Osteocyte (in vitro differentiated cells): Measurements from ENCODE around the gene HOXB4. TPM values are rescaled to one million over a fixed set of nuclear protein-coding genes. Genes with fewer than 3 reads are reported as not detected.

Experiments
- DNase-seq: peaks from one replicate; pipeline ENCODE4 v3.0.0; 2021; ENCODE audit warnings: mixed read lengths; ENCODE audit not compliant: unreplicated experiment; ENCODE audit errors: extremely low spot score
- H3K27ac Mint-ChIP-seq: one replicate; pipeline ENCODE4 v1.8.0; 2021; ENCODE audit warnings: mild to moderate bottlenecking, mixed read lengths; ENCODE audit not compliant: unreplicated experiment
- H3K27me3 Mint-ChIP-seq: one replicate; pipeline ENCODE4 v1.8.0; 2021; ENCODE audit warnings: mixed read lengths; ENCODE audit not compliant: unreplicated experiment
- H3K36me3 Mint-ChIP-seq: one replicate; pipeline ENCODE4 v1.8.0; 2021; ENCODE audit warnings: mixed read lengths; ENCODE audit not compliant: unreplicated experiment
- H3K4me1 Mint-ChIP-seq: one replicate; pipeline ENCODE4 v1.8.0; 2021; ENCODE audit warnings: mixed read lengths; ENCODE audit not compliant: unreplicated experiment
- H3K4me3 Mint-ChIP-seq: one replicate; pipeline ENCODE4 v1.8.0; 2021; ENCODE audit warnings: mild to moderate bottlenecking, moderate library complexity, mixed read lengths; ENCODE audit not compliant: unreplicated experiment
- H3K9me3 Mint-ChIP-seq: one replicate; pipeline ENCODE4 v1.8.0; 2021; ENCODE audit warnings: mixed read lengths; ENCODE audit not compliant: unreplicated experiment
- total RNA-seq: library from RNA; stranded (reverse); gene quantifications from 2 replicates; pipeline ENCODE4 v1.2.1, GENCODE V29; 2021
- TF ChIP-seq, protein P1 (sequence below): fragments of 200-600 bp; sonication (generic); IDR thresholded peaks from 2 replicates; pipeline ENCODE4 v1.5.0; 2021; ENCODE audit warnings: antibody characterized with exemption, mild to moderate bottlenecking, moderate library complexity

Gene HOXB4
- total RNA-seq, 1 donor from 2014 or later: not detected

DNA sequence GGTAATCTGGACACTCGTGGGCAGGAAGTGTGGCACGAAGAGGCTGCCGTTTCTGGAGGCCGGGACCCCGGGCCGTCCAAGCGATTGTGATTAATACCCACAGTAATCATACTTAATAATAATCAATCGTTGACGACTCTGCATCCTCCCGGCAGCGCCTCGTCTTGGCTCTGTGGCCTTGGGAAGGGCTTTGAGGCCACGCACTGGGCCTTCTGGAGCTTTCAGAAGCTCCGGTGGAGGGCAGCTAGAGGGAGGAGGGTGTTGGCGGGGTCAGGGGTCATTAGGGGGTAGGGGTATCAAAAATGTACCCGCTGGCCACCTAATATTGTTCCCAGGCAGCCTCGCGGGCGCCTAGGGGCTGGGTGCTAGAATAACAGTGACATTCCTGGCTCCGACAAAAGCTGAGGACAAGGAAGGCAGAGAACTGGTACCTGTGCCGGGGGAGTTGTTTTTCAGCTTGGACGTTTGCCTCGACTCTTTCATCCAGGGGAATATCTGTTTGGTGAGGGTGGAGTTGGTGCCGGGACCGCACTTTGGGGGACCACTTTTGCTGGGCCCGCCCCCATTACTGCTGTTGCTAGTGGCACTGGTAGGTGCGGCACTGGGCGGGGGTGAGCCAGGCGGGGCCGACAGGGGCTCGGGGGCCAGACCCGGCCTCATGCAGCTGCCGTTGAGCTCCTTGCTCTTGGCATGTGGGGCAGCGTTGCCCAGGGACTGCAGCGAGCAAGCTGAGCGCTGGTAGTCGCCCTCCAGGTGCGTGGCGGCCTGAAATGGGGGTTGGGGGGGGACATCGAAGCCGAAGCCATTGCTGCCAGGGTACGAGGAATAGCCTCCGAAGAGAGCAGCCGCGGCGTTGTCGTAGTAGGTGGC lies 26.3 kb downstream of the HOXB4 start:
- TF ChIP-seq, protein P1, sequence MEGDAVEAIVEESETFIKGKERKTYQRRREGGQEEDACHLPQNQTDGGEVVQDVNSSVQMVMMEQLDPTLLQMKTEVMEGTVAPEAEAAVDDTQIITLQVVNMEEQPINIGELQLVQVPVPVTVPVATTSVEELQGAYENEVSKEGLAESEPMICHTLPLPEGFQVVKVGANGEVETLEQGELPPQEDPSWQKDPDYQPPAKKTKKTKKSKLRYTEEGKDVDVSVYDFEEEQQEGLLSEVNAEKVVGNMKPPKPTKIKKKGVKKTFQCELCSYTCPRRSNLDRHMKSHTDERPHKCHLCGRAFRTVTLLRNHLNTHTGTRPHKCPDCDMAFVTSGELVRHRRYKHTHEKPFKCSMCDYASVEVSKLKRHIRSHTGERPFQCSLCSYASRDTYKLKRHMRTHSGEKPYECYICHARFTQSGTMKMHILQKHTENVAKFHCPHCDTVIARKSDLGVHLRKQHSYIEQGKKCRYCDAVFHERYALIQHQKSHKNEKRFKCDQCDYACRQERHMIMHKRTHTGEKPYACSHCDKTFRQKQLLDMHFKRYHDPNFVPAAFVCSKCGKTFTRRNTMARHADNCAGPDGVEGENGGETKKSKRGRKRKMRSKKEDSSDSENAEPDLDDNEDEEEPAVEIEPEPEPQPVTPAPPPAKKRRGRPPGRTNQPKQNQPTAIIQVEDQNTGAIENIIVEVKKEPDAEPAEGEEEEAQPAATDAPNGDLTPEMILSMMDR: no peak
- Mint-ChIP-seq H3K4me1 (peaks cover 3% of the 10 kb centered on the region), H3K4me3 (no peak overlapping the region)

DNA sequence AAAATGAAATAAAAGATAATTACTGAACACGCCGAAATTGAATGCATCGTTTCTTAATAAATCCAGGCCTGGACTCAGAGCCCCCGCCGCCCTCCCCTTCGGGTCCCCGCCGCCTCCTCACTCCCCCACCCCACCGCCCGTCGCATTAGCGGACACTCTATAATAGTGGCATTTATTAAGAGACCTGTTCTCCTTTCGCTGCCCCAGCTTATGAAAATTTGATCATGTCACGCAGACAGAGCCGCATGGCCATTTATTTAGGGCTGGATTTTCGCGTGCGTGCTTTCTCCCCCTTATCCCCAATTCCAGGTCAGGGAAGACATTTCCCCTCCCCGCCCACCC lies 27.0 kb downstream of the HOXB4 start:
- no peaks in the 10 kb centered on the region for H3K36me3 Mint-ChIP-seq
- no peak overlapping the region for H3K4me3 Mint-ChIP-seq
- H3K27ac Mint-ChIP-seq: no peak overlapping the region
- no peaks in the 10 kb centered on the region for H3K9me3 Mint-ChIP-seq
- TF ChIP-seq, protein P1: no peak
- DNase-seq: no peak
- H3K4me1 Mint-ChIP-seq: peaks cover 3% of the 10 kb centered on the region
- H3K27me3 Mint-ChIP-seq: peaks cover 85% of the 10 kb centered on the region

More for the DNA sequence above, 26.3 kb downstream of the HOXB4 start:
- H3K27me3 Mint-ChIP-seq: peaks cover 85% of the 10 kb centered on the region
- H3K9me3 Mint-ChIP-seq: no peaks in the 10 kb centered on the region
- DNase-seq: no peak
- no peaks in the 10 kb centered on the region for H3K36me3 Mint-ChIP-seq
- no peak overlapping the region for H3K27ac Mint-ChIP-seq

DNA sequence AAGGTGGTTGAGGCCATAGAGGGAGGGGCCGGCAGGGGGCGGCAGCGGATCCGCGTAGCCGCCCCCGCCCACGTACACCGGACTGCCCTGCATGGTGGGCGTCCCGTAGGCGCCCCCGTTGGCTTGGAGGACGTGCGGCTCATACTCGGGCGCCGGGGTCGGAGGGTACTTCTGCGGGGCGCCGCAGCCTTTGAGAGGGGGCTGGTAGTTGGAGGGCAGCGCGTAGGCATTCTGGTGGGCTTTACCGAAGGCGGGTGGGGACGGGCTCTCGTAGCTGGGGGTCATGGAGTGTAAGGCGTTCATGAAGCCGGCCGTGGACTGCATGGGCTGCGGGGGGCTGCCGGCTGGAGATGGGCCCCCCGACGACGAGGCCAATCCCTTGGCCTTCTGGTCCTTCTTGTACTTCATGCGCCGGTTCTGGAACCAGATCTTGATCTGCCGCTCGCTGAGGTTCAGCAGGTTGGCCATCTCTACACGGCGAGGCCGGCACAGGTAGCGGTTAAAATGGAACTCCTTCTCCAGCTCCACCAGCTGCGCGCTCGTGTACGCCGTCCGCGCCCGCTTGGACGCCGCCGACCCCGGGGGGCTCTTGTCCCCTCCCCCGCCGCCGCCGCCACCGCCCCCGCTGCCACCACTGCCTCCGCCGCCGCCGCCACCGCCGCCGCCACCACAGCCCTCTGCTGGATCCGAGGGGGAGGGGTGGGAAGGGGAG lies 27.5 kb downstream of the HOXB4 start:
- H3K4me1 Mint-ChIP-seq: peaks cover 3% of the 10 kb centered on the region
- no peak overlapping the region for H3K27ac Mint-ChIP-seq
- no peaks in the 10 kb centered on the region for H3K36me3 Mint-ChIP-seq
- no peak overlapping the region for H3K4me3 Mint-ChIP-seq
- no peak for DNase-seq
- peaks cover 85% of the 10 kb centered on the region for H3K27me3 Mint-ChIP-seq
- TF ChIP-seq, protein P1: no peak
- no peaks in the 10 kb centered on the region for H3K9me3 Mint-ChIP-seq

DNA sequence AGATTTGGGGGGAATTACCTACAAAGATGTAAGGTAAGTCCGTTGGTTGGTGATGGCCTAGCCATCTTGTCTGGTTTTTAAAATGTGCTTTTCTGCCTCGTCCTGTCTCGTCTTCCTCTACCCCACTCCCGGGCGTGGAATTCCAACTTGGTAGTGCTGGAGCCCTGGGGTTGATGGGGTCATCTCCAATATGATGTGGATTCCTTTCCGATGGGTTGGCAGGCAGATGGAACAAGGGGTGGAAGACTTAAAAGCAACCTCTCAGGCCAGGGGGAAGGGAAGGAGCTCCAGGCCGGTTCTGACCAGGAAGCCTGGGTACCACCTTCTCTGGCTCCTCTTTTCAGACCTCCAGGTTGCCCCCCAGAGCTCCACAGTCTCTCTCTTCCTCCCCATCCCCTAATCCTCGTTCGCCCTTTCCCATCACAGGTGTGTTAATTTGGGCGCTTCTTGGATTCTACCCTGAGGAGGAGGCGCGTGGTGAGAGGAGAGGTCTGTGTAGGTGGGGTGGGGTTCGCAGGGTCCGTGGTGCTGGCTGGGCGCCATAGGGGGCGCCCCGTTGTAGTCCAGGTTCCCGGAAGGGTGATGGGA lies 28.1 kb downstream of the HOXB4 start:
- no peaks in the 10 kb centered on the region for H3K9me3 Mint-ChIP-seq
- no peaks in the 10 kb centered on the region for H3K36me3 Mint-ChIP-seq
- no peak overlapping the region for H3K4me3 Mint-ChIP-seq
- no peak overlapping the region for H3K27ac Mint-ChIP-seq
- H3K4me1 Mint-ChIP-seq: peaks cover 3% of the 10 kb centered on the region
- H3K27me3 Mint-ChIP-seq: peaks cover 87% of the 10 kb centered on the region
- TF ChIP-seq, protein P1: no peak
- no peak for DNase-seq

DNA sequence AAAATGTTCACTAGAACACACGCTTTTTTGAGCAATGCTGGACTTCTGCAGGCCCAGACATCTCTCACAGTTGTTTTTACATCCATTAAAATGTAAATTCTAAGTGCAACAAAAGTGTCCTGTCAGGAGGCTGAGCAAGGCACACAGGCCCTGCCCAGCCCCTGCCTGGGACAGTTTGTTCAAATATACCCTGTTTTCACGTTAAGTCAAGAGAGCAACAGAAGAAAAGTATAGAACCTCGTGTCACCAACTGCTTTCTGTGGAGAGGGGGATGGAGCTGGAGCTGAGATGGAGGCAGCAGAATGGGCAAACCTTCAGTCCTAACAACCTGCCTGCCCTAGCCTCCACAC lies 28.9 kb downstream of the HOXB4 start:
- Mint-ChIP-seq H3K27ac (no peak overlapping the region), H3K4me3 (no peak overlapping the region), H3K36me3 (no peaks in the 10 kb centered on the region), H3K9me3 (no peaks in the 10 kb centered on the region), H3K27me3 (peaks cover 86% of the 10 kb centered on the region), H3K4me1 (peaks cover 1% of the 10 kb centered on the region)
- DNase-seq: no peak
- TF ChIP-seq, protein P1: no peak
